ENCODE measurements around the gene TRRAP.
A peak's percentile ranks its signal among the peaks of the same experiment; 100 is the strongest.
"Not testable (repeated sequence)": the region's sequence is repeated elsewhere in the genome, so short reads cannot be mapped to it uniquely, and the experiment has no call there.

The TRRAP gene

DNA sequence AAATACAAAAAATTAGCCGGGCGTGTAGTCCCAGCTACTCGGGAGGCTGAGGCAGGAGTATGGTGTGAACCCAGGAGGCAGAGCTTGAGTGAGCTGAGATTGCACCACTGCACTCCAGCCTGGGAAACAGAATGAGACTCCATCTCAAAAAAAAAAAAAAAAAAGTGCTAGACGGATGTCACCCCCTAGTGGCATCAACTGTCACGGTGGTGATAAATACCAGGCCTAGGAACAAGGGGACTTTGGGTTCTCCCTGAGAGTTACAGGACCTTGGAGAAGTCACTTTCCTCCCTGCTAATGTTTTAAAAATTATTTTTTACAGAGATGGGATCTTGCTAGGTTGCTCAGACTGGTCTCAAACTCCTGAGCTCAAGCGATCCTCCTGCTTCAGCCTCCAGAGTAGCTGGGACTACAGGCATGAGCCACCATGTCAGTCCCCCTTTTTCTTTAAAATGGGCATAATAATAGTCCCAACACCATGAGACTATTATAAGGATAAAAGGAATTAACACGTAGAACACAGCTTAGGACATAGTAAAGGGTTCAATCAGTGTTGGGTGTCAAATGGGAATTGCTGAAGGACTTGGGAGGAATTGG is 5.9 kb upstream of the TRRAP start:
- TF ChIP-seq CTCF (IDR thresholded peaks at IDR 0.05): no peak
- H3K27me3 ChIP-seq: peaks cover 76% of the 10 kb centered on the region

DNA sequence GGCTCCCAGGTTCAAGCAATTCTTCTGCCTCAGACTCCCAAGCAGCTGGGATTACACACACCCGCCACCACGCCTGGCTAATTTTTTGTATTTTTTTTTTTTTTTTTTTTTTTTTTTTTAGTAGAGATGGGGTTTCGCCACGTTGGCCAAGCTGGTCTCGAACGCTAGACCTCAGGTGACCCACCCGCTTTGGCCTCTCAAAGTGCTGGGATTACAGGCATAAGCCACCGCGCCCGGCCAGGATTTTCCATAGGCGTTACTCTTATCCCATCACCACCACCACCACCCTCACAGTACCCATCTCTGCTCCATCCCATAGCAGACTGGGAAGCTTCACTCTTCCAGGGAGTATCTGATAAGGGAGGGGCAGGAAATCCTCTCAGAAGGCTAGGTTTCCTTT is 4.7 kb upstream of the TRRAP start:
- not testable (repeated sequence) for H3K4me3 ChIP-seq (ENCODE audit: low read depth in 1 of 2, low read length in 1 of 2); H3K9me3 ChIP-seq; H3K27ac ChIP-seq; H3K36me3 ChIP-seq
- peaks cover 71% of the 10 kb centered on the region for H3K27me3 ChIP-seq
- peaks cover 19 to 22% of the 10 kb centered on the region in 2 experiments for H3K4me1 ChIP-seq (ENCODE audit: control insufficient read depth in 1 of 2, insufficient read depth in 1 of 2, low read depth in 1 of 2, low read length in 1 of 2)

More for the DNA sequence above, 5.9 kb upstream of the TRRAP start:
- H3K4me1 ChIP-seq (ENCODE audit: control insufficient read depth in 1 of 2, insufficient read depth in 1 of 2, low read depth in 1 of 2, low read length in 1 of 2): peaks cover 14 to 19% of the 10 kb centered on the region in 2 experiments
- no peaks in the 10 kb centered on the region for H3K36me3 ChIP-seq
- H3K9me3 ChIP-seq: no peaks in the 10 kb centered on the region
- no peak overlapping the region for H3K27ac ChIP-seq
- no peak overlapping the region for H3K4me3 ChIP-seq (ENCODE audit: low read depth in 1 of 2, low read length in 1 of 2)

DNA sequence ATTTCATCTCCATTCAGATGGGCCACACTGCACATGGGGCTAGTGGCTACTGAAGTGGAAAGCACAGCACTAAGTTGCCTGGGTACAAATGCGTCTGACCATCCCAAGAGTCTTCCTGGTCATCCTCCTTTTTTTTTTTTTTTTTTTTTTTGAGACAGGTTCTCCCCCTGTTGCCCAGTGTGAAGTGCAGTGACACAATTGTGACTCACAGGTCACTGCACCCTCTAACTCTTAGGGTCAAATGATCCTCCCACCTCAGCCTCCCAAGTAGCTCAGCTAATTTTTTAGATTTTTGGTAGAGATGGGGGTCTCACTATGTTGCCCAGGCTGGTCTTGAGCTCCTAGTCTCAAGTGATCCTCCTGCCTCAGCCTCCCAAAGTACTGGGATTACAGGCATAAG is 3.4 kb upstream of the TRRAP start:
- Histone ChIP-seq H3K27ac (no peak overlapping the region), H3K27me3 (peaks cover 57% of the 10 kb centered on the region), H3K36me3 (no peaks in the 10 kb centered on the region), H3K4me1 (ENCODE audit: control insufficient read depth in 1 of 2, insufficient read depth in 1 of 2, low read depth in 1 of 2, low read length in 1 of 2) (peaks cover 17 to 22% of the 10 kb centered on the region in 2 experiments), H3K9me3 (no peaks in the 10 kb centered on the region), H3K4me3 (ENCODE audit: low read depth in 1 of 2, low read length in 1 of 2) (no peak overlapping the region)
- no peak for TF ChIP-seq CTCF (IDR thresholded peaks at IDR 0.05)

DNA sequence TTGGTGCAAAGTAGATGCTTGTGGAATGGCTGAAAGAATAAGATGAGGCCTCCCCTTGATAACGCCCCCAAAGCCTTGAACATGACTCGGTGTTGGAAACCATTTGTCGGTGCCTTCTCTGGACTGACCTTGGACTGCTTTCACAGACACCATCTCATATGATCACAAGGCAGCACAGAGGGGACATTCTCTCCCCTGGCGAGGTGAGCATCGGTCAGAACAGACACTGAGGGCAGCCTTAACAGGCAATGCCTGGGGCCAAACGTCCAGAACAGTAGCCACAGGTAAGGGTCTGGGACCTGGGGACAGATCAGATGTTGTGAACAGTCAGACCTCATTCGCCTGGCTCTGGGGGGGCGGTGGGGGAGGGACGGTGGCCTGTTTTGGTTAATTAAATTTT is 2.8 kb upstream of the TRRAP start:
- no peaks in the 10 kb centered on the region for H3K9me3 ChIP-seq
- H3K27me3 ChIP-seq: peaks cover 54% of the 10 kb centered on the region
- no peak for TF ChIP-seq CTCF (IDR thresholded peaks at IDR 0.05)
- H3K27ac ChIP-seq: no peak overlapping the region
- H3K4me1 ChIP-seq (ENCODE audit: control insufficient read depth in 1 of 2, insufficient read depth in 1 of 2, low read depth in 1 of 2, low read length in 1 of 2): peaks cover 22 to 28% of the 10 kb centered on the region in 2 experiments
- no peaks in the 10 kb centered on the region for H3K36me3 ChIP-seq
- H3K4me3 ChIP-seq (ENCODE audit: low read depth in 1 of 2, low read length in 1 of 2): no peak overlapping the region

DNA sequence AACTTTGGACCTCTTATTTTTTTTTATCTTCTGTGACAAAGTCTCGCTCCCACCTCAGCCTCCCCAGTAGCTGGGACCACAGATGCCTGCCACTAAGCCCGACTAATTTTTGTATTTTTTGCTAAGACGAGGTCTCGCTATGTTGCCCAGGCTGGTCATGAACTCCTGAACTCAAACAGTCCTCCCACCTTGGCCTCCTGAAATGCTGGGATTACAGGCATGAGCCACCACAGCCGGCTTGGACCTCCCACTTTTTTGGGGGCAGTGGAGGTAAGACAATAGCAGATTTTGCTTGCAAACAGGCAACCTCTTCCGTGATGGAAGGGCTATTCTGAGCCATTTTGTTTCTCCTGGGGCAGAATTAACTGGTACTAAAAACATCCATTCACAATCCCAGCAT is 1.2 kb upstream of the TRRAP start:
- H3K9me3 ChIP-seq: no peaks in the 10 kb centered on the region
- TF ChIP-seq CTCF (IDR thresholded peaks at IDR 0.05): no peak
- H3K27ac ChIP-seq: no peak overlapping the region
- peaks cover 40% of the 10 kb centered on the region for H3K27me3 ChIP-seq
- peaks cover 12% of the 10 kb centered on the region for H3K36me3 ChIP-seq
- H3K4me1 ChIP-seq (ENCODE audit: control insufficient read depth in 1 of 2, insufficient read depth in 1 of 2, low read depth in 1 of 2, low read length in 1 of 2): peaks cover 18 to 23% of the 10 kb centered on the region in 2 experiments
- no peak overlapping the region for H3K4me3 ChIP-seq (ENCODE audit: low read depth in 1 of 2, low read length in 1 of 2)

DNA sequence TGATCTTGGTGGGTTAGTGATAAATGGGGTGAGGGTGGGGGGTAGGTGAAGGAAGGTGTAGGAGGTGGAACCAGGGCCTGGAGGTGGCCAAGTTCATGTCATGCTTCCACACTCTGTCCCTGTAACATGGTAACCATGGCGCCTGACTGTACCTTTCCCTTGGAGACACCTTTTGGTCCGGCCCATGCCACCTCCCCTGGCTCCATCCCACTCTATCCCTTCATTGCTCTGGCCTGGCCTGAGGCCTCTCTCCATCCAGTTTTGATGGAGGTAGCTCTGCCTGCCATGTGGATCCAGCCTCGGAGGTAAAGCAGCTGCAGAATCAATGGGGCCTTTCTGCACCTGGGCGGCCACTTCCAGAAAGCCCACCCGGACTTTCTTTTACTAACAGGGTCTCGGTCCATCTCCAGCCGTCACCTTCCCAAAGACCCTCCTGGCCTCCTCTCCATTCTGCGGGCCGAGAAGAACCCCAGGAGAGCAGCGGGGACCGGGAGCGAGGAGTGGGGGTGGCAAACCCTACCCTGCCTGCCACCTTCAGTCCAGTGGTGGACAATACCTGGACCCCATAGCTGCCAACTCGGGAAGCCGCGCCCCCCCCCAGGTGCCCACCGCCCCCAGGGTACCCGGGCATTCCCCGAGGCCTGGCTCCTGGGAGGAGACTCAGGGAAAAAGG is 504 bp upstream of the TRRAP start:
- no peaks in the 10 kb centered on the region for H3K9me3 ChIP-seq
- peak overlapping the region; percentile 75 for H3K27ac ChIP-seq
- H3K27me3 ChIP-seq: peaks cover 40% of the 10 kb centered on the region
- H3K36me3 ChIP-seq: peaks cover 19% of the 10 kb centered on the region
- H3K4me3 ChIP-seq (ENCODE audit: low read depth in 1 of 2, low read length in 1 of 2): peak overlapping the region; percentile 89 to 92
- H3K4me1 ChIP-seq (ENCODE audit: control insufficient read depth in 1 of 2, insufficient read depth in 1 of 2, low read depth in 1 of 2, low read length in 1 of 2): peaks cover 18 to 23% of the 10 kb centered on the region in 2 experiments
- no peak for TF ChIP-seq CTCF (IDR thresholded peaks at IDR 0.05)
